ENCODE results near the gene ACVR1.

Gene ACVR1

DNA sequence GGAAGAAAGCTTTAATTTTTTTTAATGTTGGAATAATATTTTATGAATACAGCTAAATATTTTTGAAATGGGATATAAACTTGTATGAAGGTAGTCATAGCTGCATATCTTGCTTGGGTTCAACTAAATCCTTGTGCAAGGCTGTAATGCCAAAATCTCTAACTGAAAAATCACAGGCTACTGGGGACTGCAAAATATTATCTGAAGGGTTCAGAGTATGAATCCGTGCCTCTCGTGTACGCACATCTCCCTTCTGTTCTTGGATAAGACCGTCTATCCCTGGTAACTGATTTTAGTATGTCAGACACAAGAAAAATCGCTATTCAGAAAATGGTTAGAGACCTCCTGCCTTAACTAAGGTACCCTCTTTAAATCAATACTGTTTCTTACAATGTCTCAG lies 71.8 kb downstream of the ACVR1 start:
- DNase-seq: no peak
- no peak overlapping the region for H3K4me3 Mint-ChIP-seq
- peaks cover 15% of the 10 kb centered on the region for H3K36me3 Mint-ChIP-seq (ENCODE audit: low read depth)
- H3K27me3 Mint-ChIP-seq (ENCODE audit: low read depth, poor library complexity): no peaks in the 10 kb centered on the region
- TF ChIP-seq, protein P1, sequence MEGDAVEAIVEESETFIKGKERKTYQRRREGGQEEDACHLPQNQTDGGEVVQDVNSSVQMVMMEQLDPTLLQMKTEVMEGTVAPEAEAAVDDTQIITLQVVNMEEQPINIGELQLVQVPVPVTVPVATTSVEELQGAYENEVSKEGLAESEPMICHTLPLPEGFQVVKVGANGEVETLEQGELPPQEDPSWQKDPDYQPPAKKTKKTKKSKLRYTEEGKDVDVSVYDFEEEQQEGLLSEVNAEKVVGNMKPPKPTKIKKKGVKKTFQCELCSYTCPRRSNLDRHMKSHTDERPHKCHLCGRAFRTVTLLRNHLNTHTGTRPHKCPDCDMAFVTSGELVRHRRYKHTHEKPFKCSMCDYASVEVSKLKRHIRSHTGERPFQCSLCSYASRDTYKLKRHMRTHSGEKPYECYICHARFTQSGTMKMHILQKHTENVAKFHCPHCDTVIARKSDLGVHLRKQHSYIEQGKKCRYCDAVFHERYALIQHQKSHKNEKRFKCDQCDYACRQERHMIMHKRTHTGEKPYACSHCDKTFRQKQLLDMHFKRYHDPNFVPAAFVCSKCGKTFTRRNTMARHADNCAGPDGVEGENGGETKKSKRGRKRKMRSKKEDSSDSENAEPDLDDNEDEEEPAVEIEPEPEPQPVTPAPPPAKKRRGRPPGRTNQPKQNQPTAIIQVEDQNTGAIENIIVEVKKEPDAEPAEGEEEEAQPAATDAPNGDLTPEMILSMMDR (IDR thresholded peaks at IDR 0.05): no peak
- no peak overlapping the region for H3K27ac Mint-ChIP-seq
- peaks cover 9% of the 10 kb centered on the region for H3K4me1 Mint-ChIP-seq
- H3K9me3 Mint-ChIP-seq: no peaks in the 10 kb centered on the region

- H3K4me3 Mint-ChIP-seq: no peak overlapping the region
- H3K36me3 Mint-ChIP-seq (ENCODE audit: low read depth): peaks cover 15% of the 10 kb centered on the region
- no peak for DNase-seq
- H3K27me3 Mint-ChIP-seq (ENCODE audit: low read depth, poor library complexity): no peaks in the 10 kb centered on the region
- H3K9me3 Mint-ChIP-seq: no peaks in the 10 kb centered on the region
- no peak overlapping the region for H3K27ac Mint-ChIP-seq
- peaks cover 9% of the 10 kb centered on the region for H3K4me1 Mint-ChIP-seq
- TF ChIP-seq, protein P1 (IDR thresholded peaks at IDR 0.05): no peak
Measured at GRCh38 chr2:157803952-157804351, 72.2 kb downstream of the ACVR1 start.

DNA sequence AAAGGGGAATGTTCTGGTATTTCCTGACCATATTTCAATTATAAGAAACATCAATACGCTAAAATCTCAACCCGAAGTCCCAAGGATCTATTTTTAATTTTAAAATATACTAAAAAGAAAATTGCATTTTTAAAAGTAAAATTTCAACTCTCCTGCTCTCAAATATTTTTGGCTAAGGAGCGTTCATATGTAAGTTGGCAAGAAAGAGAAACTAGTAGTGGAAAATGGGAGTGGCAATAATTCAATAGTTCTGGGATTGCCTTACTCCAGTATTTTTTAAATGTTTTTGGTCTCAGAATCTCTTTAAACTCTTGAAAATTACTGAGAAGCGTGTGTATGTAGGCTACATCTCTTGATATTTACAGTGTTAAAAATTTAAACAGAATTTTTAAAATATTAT lies 72.7 kb downstream of the ACVR1 start:
- Mint-ChIP-seq H3K9me3 (no peaks in the 10 kb centered on the region), H3K27ac (no peak overlapping the region), H3K4me1 (peaks cover 9% of the 10 kb centered on the region), H3K4me3 (no peak overlapping the region), H3K36me3 (ENCODE audit: low read depth) (peaks cover 15% of the 10 kb centered on the region), H3K27me3 (ENCODE audit: low read depth, poor library complexity) (no peaks in the 10 kb centered on the region)
- no peak for DNase-seq
- TF ChIP-seq, protein P1 (IDR thresholded peaks at IDR 0.05): no peak

DNA sequence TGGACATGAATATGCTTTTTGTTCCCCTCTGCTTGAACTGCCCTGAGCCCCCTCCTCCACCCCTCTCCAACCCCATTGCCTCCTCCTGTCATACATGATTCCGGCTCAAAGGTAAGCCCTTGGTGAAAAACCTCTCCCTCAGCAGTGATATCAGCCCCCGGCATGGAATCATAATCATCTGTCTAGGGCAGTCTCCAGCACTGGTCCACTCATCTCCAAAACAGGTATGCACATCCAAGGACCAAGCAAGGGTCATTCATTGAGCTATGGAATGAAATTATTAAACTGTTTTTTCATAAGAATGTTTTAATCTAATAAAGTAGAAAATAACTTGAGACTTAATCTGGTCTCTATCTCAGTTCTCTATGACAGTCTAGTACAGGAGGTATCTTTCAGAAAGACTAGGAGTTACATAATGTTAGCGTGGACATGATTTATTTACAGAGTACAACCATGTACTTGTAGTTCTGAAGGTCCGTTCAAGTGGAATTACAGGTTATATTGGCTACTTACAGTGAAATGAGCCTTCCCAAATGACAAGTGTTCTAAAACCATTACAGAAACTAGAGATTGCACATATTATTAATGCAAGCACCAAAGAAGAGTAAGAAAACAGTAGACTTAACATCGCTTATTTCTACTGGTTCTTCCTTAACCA lies 75.2 kb downstream of the ACVR1 start:
- DNase-seq: no peak
- Mint-ChIP-seq H3K27ac (peak overlapping the region; percentile 87), H3K4me1 (no peaks in the 10 kb centered on the region), H3K9me3 (no peaks in the 10 kb centered on the region), H3K4me3 (no peak overlapping the region), H3K36me3 (ENCODE audit: low read depth) (peaks cover 17% of the 10 kb centered on the region), H3K27me3 (ENCODE audit: low read depth, poor library complexity) (peaks cover 3% of the 10 kb centered on the region)
- TF ChIP-seq, protein P1 (IDR thresholded peaks at IDR 0.05): no peak

DNA sequence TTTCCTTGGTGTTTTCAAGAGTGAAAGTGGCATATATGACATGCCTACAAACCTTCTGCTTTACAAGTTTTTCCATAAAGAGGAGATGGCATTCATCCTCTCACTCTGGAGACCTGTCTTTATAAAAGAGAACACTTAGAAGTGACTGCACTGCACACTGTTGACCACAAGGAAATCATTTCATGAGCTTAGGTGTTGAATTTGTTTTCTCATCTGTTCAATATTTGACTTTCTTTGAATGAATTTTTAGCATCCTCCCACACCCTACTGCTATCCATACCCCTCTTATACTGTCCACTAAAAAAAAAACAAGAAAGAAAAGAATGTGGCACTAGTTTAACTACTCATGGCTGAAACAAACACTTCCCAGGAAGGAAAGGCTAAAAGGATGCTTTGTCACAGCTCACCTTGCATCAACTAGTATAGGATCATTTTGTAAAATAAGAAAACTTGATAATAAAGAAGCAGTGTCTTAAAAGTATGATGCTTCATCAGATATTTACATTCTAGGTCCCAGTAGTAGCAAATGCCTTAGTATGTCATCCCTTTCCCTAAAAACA lies 83.0 kb downstream of the ACVR1 start:
- Mint-ChIP-seq H3K27me3 (ENCODE audit: low read depth, poor library complexity) (peaks cover 3% of the 10 kb centered on the region), H3K4me3 (no peak overlapping the region), H3K27ac (no peak overlapping the region), H3K9me3 (no peaks in the 10 kb centered on the region), H3K4me1 (no peaks in the 10 kb centered on the region), H3K36me3 (ENCODE audit: low read depth) (peaks cover 7% of the 10 kb centered on the region)
- TF ChIP-seq, protein P1 (IDR thresholded peaks at IDR 0.05): peak; percentile 19
- no peak for DNase-seq
